ENCODE data around the gene TMEM138. TPM values are rescaled to one million over a fixed set of nuclear protein-coding genes. Genes with fewer than 3 reads are reported as not detected.

Gene TMEM138
- total and polyA plus RNA-seq, 2 experiments from 2014 or later: 19.0 to 50.2 TPM

GRCh38 chr11:61349189-61349751 lies 12.9 kb upstream of the TMEM138 start:
- no peak overlapping the region for H3K4me3 ChIP-seq
- H3F3A ChIP-seq (ENCODE audit: insufficient read depth): 0 out of 2 replicates have a peak, but pooled peaks cover 6% of the 10 kb centered on the region
- no peaks in the 10 kb centered on the region for H3K27me3 ChIP-seq (replicated peaks; ENCODE audit: insufficient read depth)
- H3K9me3 ChIP-seq (ENCODE audit: low read depth): no peaks in the 10 kb centered on the region
- no peak overlapping the region for H3K27ac ChIP-seq
- no peak overlapping the region for H3K4me2 ChIP-seq (ENCODE audit: unreplicated experiment)
- WGBS, 2 experiments (ENCODE audit: low coverage in 1 of 2, low lambda C conversion rate in 2 of 2, missing lambda C conversion rate in 2 of 2): 89 to 91% methylated on average over 12 of the region's 12 CpGs
- no peaks in the 10 kb centered on the region for H3K4me1 ChIP-seq (ENCODE audit: insufficient read depth)
- H2AFZ ChIP-seq: no peak overlapping the region
- in situ Hi-C loops (cut with MboI): no loop called here
- no peak for TF ChIP-seq EZH2phosphoT487 (IDR thresholded peaks at IDR 0.05; ENCODE audit: insufficient read depth, low read depth)
- TF ChIP-seq EZH2 (IDR thresholded peaks at IDR 0.05; ENCODE audit: insufficient read depth, poor library complexity, severe bottlenecking): no peak
- H3K36me3 ChIP-seq (ENCODE audit: low read depth): no peaks in the 10 kb centered on the region
- H3K9ac ChIP-seq: no peak overlapping the region
- no peaks in the 10 kb centered on the region for H4K20me1 ChIP-seq (ENCODE audit: insufficient read depth)
- H3K79me2 ChIP-seq (ENCODE audit: insufficient read depth): no peaks in the 10 kb centered on the region
- H3K9me2 ChIP-seq (ENCODE audit: insufficient read depth): no peaks in the 10 kb centered on the region
- no peak for DNase-seq

GRCh38 chr11:61349916-61350315 lies 12.3 kb upstream of the TMEM138 start:
- in situ Hi-C loops (cut with MboI): no loop called here
- Histone ChIP-seq H3K4me3 (no peak overlapping the region), H3K27me3 (replicated peaks; ENCODE audit: insufficient read depth) (no peaks in the 10 kb centered on the region), H3K27ac (no peak overlapping the region), H3K79me2 (ENCODE audit: insufficient read depth) (no peaks in the 10 kb centered on the region), H3K4me2 (ENCODE audit: unreplicated experiment) (no peak overlapping the region), H3K9ac (no peak overlapping the region), H3K9me2 (ENCODE audit: insufficient read depth) (no peaks in the 10 kb centered on the region), H2AFZ (no peak overlapping the region), H3K4me1 (ENCODE audit: insufficient read depth) (no peaks in the 10 kb centered on the region), H3F3A (ENCODE audit: insufficient read depth) (0 out of 2 replicates have a peak, but pooled peaks cover under 1% of the 10 kb centered on the region), H3K36me3 (ENCODE audit: low read depth) (no peaks in the 10 kb centered on the region), H4K20me1 (ENCODE audit: insufficient read depth) (no peaks in the 10 kb centered on the region), H3K9me3 (ENCODE audit: low read depth) (no peaks in the 10 kb centered on the region)
- TF ChIP-seq EZH2 (IDR thresholded peaks at IDR 0.05; ENCODE audit: insufficient read depth, poor library complexity, severe bottlenecking) (no peak), EZH2phosphoT487 (IDR thresholded peaks at IDR 0.05; ENCODE audit: insufficient read depth, low read depth) (no peak)
- no peak for DNase-seq
- 92 to 96% methylated on average over 10 of the region's 10 CpGs for WGBS, 2 experiments (ENCODE audit: low coverage in 1 of 2, low lambda C conversion rate in 2 of 2, missing lambda C conversion rate in 2 of 2)

DNA sequence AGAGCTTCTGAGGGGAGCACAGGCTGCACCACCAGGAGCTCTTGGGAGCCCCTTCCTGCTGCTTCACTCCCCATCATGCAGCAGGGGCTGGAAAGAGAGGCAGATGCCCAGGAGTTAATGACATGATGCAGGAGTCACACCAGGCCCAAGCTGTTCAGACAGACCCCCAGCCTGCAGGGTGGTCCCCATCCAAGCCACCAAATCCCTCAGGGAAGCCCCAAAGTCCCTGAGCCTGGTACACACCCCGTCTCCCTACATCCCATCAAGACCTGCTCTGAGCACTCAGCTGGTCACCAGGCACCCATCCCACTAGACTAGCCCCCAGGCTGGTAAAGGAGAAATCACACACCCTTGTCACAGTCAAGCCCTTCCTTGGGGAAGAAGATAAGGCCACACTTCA lies 11.8 kb upstream of the TMEM138 start:
- Histone ChIP-seq H3F3A (ENCODE audit: insufficient read depth) (no peaks in the 10 kb centered on the region), H3K4me1 (ENCODE audit: insufficient read depth) (no peaks in the 10 kb centered on the region), H4K20me1 (ENCODE audit: insufficient read depth) (no peaks in the 10 kb centered on the region), H3K79me2 (ENCODE audit: insufficient read depth) (no peaks in the 10 kb centered on the region), H3K4me2 (ENCODE audit: unreplicated experiment) (no peak overlapping the region), H3K4me3 (no peak overlapping the region), H2AFZ (no peak overlapping the region), H3K36me3 (ENCODE audit: low read depth) (no peaks in the 10 kb centered on the region), H3K27ac (no peak overlapping the region), H3K9ac (no peak overlapping the region), H3K9me2 (ENCODE audit: insufficient read depth) (no peaks in the 10 kb centered on the region), H3K9me3 (ENCODE audit: low read depth) (no peaks in the 10 kb centered on the region), H3K27me3 (replicated peaks; ENCODE audit: insufficient read depth) (no peaks in the 10 kb centered on the region)
- in situ Hi-C loops (cut with MboI): no loop called here
- TF ChIP-seq EZH2phosphoT487 (IDR thresholded peaks at IDR 0.05; ENCODE audit: insufficient read depth, low read depth) (no peak), EZH2 (IDR thresholded peaks at IDR 0.05; ENCODE audit: insufficient read depth, poor library complexity, severe bottlenecking) (no peak)
- no peak for DNase-seq
- WGBS, 2 experiments (ENCODE audit: low coverage in 1 of 2, low lambda C conversion rate in 2 of 2, missing lambda C conversion rate in 2 of 2): 100% methylated on average over 1 of the region's 1 CpG

DNA sequence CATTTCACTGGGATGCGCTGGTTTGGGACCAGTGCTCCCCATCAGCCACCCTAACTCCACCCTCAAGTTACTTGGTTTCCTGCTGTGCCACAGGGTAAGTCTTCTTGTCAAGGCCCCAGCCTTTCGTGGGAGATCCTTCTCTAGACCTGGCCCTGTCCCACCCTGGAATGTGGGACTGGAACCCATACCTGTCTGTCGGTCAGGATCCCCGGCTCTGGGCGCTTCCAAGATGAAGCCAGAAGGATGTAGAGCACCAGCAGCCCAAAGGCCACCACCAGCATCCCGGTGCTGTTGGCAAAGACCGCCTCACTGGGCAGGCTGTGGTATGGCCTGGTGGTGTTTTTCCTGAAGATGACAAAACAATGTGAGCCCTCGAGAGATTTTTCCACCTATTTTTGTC lies 11.4 kb upstream of the TMEM138 start:
- Histone ChIP-seq H4K20me1 (ENCODE audit: insufficient read depth) (no peaks in the 10 kb centered on the region), H3K4me1 (ENCODE audit: insufficient read depth) (no peaks in the 10 kb centered on the region), H3K9me2 (ENCODE audit: insufficient read depth) (no peaks in the 10 kb centered on the region), H3K9me3 (ENCODE audit: low read depth) (no peaks in the 10 kb centered on the region), H3F3A (ENCODE audit: insufficient read depth) (no peaks in the 10 kb centered on the region), H3K27ac (no peak overlapping the region), H3K4me3 (no peak overlapping the region), H3K4me2 (ENCODE audit: unreplicated experiment) (no peak overlapping the region), H3K36me3 (ENCODE audit: low read depth) (no peaks in the 10 kb centered on the region), H3K9ac (no peak overlapping the region), H3K27me3 (replicated peaks; ENCODE audit: insufficient read depth) (no peaks in the 10 kb centered on the region), H2AFZ (no peak overlapping the region), H3K79me2 (ENCODE audit: insufficient read depth) (no peaks in the 10 kb centered on the region)
- DNase-seq: no peak
- TF ChIP-seq EZH2 (IDR thresholded peaks at IDR 0.05; ENCODE audit: insufficient read depth, poor library complexity, severe bottlenecking) (no peak), EZH2phosphoT487 (IDR thresholded peaks at IDR 0.05; ENCODE audit: insufficient read depth, low read depth) (no peak)
- in situ Hi-C loops (cut with MboI): no loop called here
- 90 to 98% methylated on average over 8 of the region's 8 CpGs for WGBS, 2 experiments (ENCODE audit: low coverage in 1 of 2, low lambda C conversion rate in 2 of 2, missing lambda C conversion rate in 2 of 2)

- 81 to 83% methylated on average over 8 of the region's 8 CpGs for WGBS, 2 experiments (ENCODE audit: low coverage in 1 of 2, low lambda C conversion rate in 2 of 2, missing lambda C conversion rate in 2 of 2)
- no peaks in the 10 kb centered on the region for H3K9me3 ChIP-seq (ENCODE audit: low read depth)
- H2AFZ ChIP-seq: no peak overlapping the region
- no peak overlapping the region for H3K4me2 ChIP-seq (ENCODE audit: unreplicated experiment)
- H3K4me1 ChIP-seq (ENCODE audit: insufficient read depth): no peaks in the 10 kb centered on the region
- in situ Hi-C loops (cut with MboI): no loop called here
- TF ChIP-seq EZH2phosphoT487 (IDR thresholded peaks at IDR 0.05; ENCODE audit: insufficient read depth, low read depth): no peak
- TF ChIP-seq EZH2 (IDR thresholded peaks at IDR 0.05; ENCODE audit: insufficient read depth, poor library complexity, severe bottlenecking): no peak
- no peaks in the 10 kb centered on the region for H3F3A ChIP-seq (ENCODE audit: insufficient read depth)
- no peaks in the 10 kb centered on the region for H3K36me3 ChIP-seq (ENCODE audit: low read depth)
- DNase-seq: no peak
- H3K27me3 ChIP-seq (replicated peaks; ENCODE audit: insufficient read depth): no peaks in the 10 kb centered on the region
- no peak overlapping the region for H3K27ac ChIP-seq
- no peaks in the 10 kb centered on the region for H3K9me2 ChIP-seq (ENCODE audit: insufficient read depth)
- no peak overlapping the region for H3K9ac ChIP-seq
- no peaks in the 10 kb centered on the region for H3K79me2 ChIP-seq (ENCODE audit: insufficient read depth)
- H4K20me1 ChIP-seq (ENCODE audit: insufficient read depth): no peaks in the 10 kb centered on the region
- no peak overlapping the region for H3K4me3 ChIP-seq
These were observed 10.1 kb upstream of the TMEM138 start for GRCh38 chr11:61352038-61352437.

Data from GM23248 (cell line).